ENCODE data around the gene TMBIM4.

The TMBIM4 gene

GRCh38 chr12:66162701-66163100 lies 7.1 kb downstream of the TMBIM4 start:
- no peak for TF ChIP-seq CTCF (conservative IDR thresholded peaks at IDR 0.05; ENCODE audit: low read depth, low read length)
- Histone ChIP-seq H3K4me2 (no peak overlapping the region), H3K27ac (no peak overlapping the region), H4K20me1 (ENCODE audit: insufficient read depth) (no peaks in the 10 kb centered on the region), H3K36me3 (ENCODE audit: insufficient read depth) (no peaks in the 10 kb centered on the region), H3K27me3 (ENCODE audit: insufficient read depth, low read depth) (no peaks in the 10 kb centered on the region), H2AFZ (ENCODE audit: low read depth) (no peak overlapping the region), H3K4me3 (IDR thresholded peaks at IDR 0.05; ENCODE audit: insufficient read depth, low read depth, low read length) (no peak overlapping the region), H3K9ac (no peak overlapping the region), H3K79me2 (ENCODE audit: insufficient read depth, low read depth) (peaks cover 45% of the 10 kb centered on the region), H3K4me1 (ENCODE audit: low read depth, poor library complexity, severe bottlenecking) (no peaks in the 10 kb centered on the region)

GRCh38 chr12:66160704-66161103 lies 9.1 kb downstream of the TMBIM4 start:
- H3K9ac ChIP-seq = no peak overlapping the region
- H3K4me2 ChIP-seq = no peak overlapping the region
- H4K20me1 ChIP-seq (ENCODE audit: insufficient read depth) = no peaks in the 10 kb centered on the region
- no peaks in the 10 kb centered on the region for H3K36me3 ChIP-seq (ENCODE audit: insufficient read depth)
- no peak overlapping the region for H2AFZ ChIP-seq (ENCODE audit: low read depth)
- no peak overlapping the region for H3K4me3 ChIP-seq (IDR thresholded peaks at IDR 0.05; ENCODE audit: insufficient read depth, low read depth, low read length)
- H3K27ac ChIP-seq = no peak overlapping the region
- TF ChIP-seq CTCF (conservative IDR thresholded peaks at IDR 0.05; ENCODE audit: low read depth, low read length) = no peak
- no peaks in the 10 kb centered on the region for H3K27me3 ChIP-seq (ENCODE audit: insufficient read depth, low read depth)
- peaks cover 25% of the 10 kb centered on the region; the same call in 1 of the 2 replicates for H3K79me2 ChIP-seq (ENCODE audit: insufficient read depth, low read depth)
- H3K4me1 ChIP-seq (ENCODE audit: low read depth, poor library complexity, severe bottlenecking) = no peaks in the 10 kb centered on the region

GRCh38 chr12:66159123-66159522 lies 10.7 kb downstream of the TMBIM4 start:
- H3K36me3 ChIP-seq (ENCODE audit: insufficient read depth) = no peaks in the 10 kb centered on the region
- no peaks in the 10 kb centered on the region for H4K20me1 ChIP-seq (ENCODE audit: insufficient read depth)
- H3K79me2 ChIP-seq (ENCODE audit: insufficient read depth, low read depth) = peaks cover 9% of the 10 kb centered on the region; the same call in 1 of the 2 replicates
- H3K9ac ChIP-seq = no peak overlapping the region
- H3K27me3 ChIP-seq (ENCODE audit: insufficient read depth, low read depth) = no peaks in the 10 kb centered on the region
- H3K4me3 ChIP-seq (IDR thresholded peaks at IDR 0.05; ENCODE audit: insufficient read depth, low read depth, low read length) = no peak overlapping the region
- no peak overlapping the region for H3K27ac ChIP-seq
- no peaks in the 10 kb centered on the region for H3K4me1 ChIP-seq (ENCODE audit: low read depth, poor library complexity, severe bottlenecking)
- no peak overlapping the region for H3K4me2 ChIP-seq
- no peak for TF ChIP-seq CTCF (conservative IDR thresholded peaks at IDR 0.05; ENCODE audit: low read depth, low read length)
- no peak overlapping the region for H2AFZ ChIP-seq (ENCODE audit: low read depth)

GRCh38 chr12:66156654-66157053 lies 13.1 kb downstream of the TMBIM4 start:
- H3K9ac ChIP-seq = no peak overlapping the region
- no peaks in the 10 kb centered on the region for H4K20me1 ChIP-seq (ENCODE audit: insufficient read depth)
- peaks cover 7% of the 10 kb centered on the region; the same call in 1 of the 2 replicates for H3K79me2 ChIP-seq (ENCODE audit: insufficient read depth, low read depth)
- H3K4me1 ChIP-seq (ENCODE audit: low read depth, poor library complexity, severe bottlenecking) = no peaks in the 10 kb centered on the region
- H2AFZ ChIP-seq (ENCODE audit: low read depth) = no peak overlapping the region
- H3K27ac ChIP-seq = no peak overlapping the region
- no peaks in the 10 kb centered on the region for H3K27me3 ChIP-seq (ENCODE audit: insufficient read depth, low read depth)
- no peak for TF ChIP-seq CTCF (conservative IDR thresholded peaks at IDR 0.05; ENCODE audit: low read depth, low read length)
- H3K4me3 ChIP-seq (IDR thresholded peaks at IDR 0.05; ENCODE audit: insufficient read depth, low read depth, low read length) = no peak overlapping the region
- H3K36me3 ChIP-seq (ENCODE audit: insufficient read depth) = no peaks in the 10 kb centered on the region
- H3K4me2 ChIP-seq = no peak overlapping the region
